Measurements from ENCODE around the gene FRMD1. TPM values are rescaled to one million over a fixed set of nuclear protein-coding genes. Genes with fewer than 3 reads are reported as not detected.

FRMD1 gene
- total RNA-seq, 1 donor from 2014 or later, result not detected

DNA sequence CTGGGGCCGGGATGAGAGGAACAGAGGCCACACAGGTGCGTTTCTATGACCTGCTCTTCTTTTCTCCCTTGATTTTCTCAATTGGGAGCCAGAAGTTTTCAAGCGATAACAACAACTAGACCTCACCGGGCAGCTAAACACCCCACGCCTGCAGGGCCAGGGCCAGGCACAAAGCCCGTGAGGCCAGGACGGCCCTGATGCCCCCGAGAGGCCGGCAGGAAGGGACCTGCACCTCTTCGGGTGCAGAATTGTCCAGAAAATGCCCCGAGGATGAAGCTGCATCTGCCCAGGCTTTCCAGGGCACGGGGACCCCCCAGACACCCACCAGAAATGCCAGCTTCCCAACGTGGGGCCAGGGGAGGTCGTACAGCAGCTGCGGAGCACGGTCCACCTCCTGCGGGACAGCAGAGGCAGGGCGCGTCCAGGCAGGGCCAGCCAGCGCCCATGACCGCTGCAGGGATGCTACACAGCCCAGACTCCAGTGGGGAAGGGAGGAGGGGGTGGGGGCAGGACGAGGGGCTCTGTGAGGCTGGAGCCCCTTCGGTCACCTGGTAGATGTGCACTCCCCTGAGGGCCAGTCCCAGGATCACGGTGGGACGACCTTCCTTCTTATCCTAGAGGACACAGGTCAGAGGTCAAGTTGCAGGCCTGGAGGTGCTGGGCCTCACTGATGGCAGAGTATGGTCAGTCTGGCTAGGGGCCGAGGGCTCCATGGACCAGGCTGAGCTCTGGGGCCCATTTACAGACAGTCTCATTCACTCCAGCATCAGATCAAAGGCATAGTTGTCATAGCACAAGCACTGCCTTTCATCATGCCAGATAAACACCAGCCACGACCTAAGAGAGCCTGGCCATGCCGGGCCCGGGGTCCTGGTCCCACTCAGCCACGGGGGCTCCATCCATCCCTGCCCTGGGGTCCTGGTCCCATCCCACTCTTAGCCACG lies 16.4 kb downstream of the FRMD1 start:
- H3K4me3 Mint-ChIP-seq, result no peak overlapping the region
- H3K27ac Mint-ChIP-seq, result no peak overlapping the region
- TF ChIP-seq CTCF (IDR thresholded peaks at IDR 0.05), result no peak
- CTCF ChIA-PET, result no interaction called here
- intact Hi-C loops (cut with micrococcal nuclease), result no loop called here
- H3K9me3 Mint-ChIP-seq, result no peaks in the 10 kb centered on the region
- DNase-seq, result no peak
- no peaks in the 10 kb centered on the region for H3K4me1 Mint-ChIP-seq
- POLR2A ChIA-PET, result no interaction called here
- ATAC-seq (ENCODE audit: low read depth), result no peak
- H3K36me3 Mint-ChIP-seq (ENCODE audit: low read depth), result no peaks in the 10 kb centered on the region
- no peaks in the 10 kb centered on the region for H3K27me3 Mint-ChIP-seq

GRCh38 chr6:168061269-168062210 lies 17.5 kb downstream of the FRMD1 start:
- ChIA-PET POLR2A (no interaction called here), CTCF (no interaction called here)
- no peaks in the 10 kb centered on the region for H3K4me1 Mint-ChIP-seq
- no peak for TF ChIP-seq CTCF (IDR thresholded peaks at IDR 0.05)
- intact Hi-C loops (cut with micrococcal nuclease), result no loop called here
- H3K27me3 Mint-ChIP-seq, result no peaks in the 10 kb centered on the region
- DNase-seq (no peak), ATAC-seq (ENCODE audit: low read depth) (no peak)
- no peaks in the 10 kb centered on the region for H3K36me3 Mint-ChIP-seq (ENCODE audit: low read depth)
- no peak overlapping the region for H3K4me3 Mint-ChIP-seq
- H3K27ac Mint-ChIP-seq, result peak overlapping the region; percentile 20
- no peaks in the 10 kb centered on the region for H3K9me3 Mint-ChIP-seq

DNA sequence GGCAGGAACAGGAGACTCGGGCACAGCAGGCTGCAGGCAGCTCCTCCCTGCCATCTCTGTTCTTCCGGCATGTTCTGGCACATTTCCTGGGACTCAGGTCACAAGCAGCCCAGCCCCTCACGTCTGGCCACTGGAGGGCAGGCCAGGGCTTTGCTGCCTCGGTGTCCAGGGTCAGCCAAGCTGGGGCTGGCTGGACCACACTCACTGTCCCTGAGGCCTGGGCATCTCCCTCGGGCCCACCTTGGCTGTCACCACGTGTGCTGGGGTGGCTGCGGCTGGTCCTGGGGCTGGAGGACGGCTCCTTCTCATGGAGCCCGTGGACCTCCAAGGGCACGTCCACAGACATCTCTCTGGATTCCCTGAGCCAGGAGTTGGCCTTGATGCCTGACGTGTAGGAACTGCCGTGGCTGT lies 18.5 kb downstream of the FRMD1 start:
- Mint-ChIP-seq H3K36me3 (ENCODE audit: low read depth) (no peaks in the 10 kb centered on the region), H3K9me3 (no peaks in the 10 kb centered on the region), H3K27me3 (no peaks in the 10 kb centered on the region), H3K4me3 (no peak overlapping the region), H3K27ac (no peak overlapping the region), H3K4me1 (no peaks in the 10 kb centered on the region)
- ATAC-seq (ENCODE audit: low read depth) (no peak), DNase-seq (no peak)
- intact Hi-C loops (cut with micrococcal nuclease), result no loop called here
- TF ChIP-seq CTCF (IDR thresholded peaks at IDR 0.05), result no peak
- ChIA-PET POLR2A (no interaction called here), CTCF (no interaction called here)

DNA sequence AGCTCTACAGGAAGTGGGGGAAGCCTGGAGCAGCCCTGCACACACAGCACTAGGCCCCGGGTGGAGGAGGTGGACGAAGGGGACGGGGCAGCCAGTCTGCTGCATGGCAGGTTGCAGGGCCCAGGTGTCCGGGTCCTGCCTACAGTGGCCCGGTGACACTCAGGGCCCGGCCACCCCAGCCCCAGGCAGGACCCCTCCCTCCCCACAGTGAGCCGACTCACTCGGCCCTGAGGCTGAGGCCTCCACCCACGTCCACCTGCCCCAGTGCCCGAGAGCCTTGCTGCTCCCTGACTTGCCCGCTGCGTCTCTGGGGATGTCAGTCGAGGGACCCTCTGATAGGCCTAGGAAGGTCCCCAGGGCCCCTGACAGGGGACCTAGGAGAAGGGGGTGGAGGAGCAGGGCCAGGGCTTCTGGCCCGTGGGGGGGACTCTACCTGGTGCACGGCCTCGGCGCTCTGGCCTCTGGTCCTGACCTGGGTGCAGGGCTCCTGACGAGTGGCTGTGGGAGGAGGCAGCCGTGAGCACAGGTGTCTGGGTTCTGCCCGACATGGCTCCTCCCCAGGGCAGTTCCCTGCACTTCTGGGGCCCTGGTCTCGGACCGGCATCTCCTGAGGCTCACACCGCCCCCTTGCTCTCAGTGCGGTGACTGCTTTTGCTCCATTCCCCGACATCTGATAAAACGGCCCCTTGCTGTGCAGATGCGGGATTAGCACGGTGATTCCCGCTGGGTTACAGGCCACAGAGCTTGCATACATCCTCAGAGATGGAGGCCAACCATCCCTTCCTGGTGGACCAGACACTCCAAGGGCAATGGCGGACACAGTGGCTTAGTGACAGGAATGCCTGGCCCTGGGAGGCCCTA lies 20.1 kb downstream of the FRMD1 start:
- Mint-ChIP-seq H3K36me3 (ENCODE audit: low read depth) (no peaks in the 10 kb centered on the region), H3K4me1 (no peaks in the 10 kb centered on the region), H3K9me3 (no peaks in the 10 kb centered on the region), H3K27ac (no peak overlapping the region), H3K27me3 (no peaks in the 10 kb centered on the region), H3K4me3 (no peak overlapping the region)
- ChIA-PET CTCF (no interaction called here), POLR2A (no interaction called here)
- ATAC-seq (ENCODE audit: low read depth) (no peak), DNase-seq (no peak)
- intact Hi-C loops (cut with micrococcal nuclease), result no loop called here
- TF ChIP-seq CTCF (IDR thresholded peaks at IDR 0.05), result no peak

All from activated B cell treated with CpG ODN at 0.5 μM for 24 hours (primary cell).